Heart left ventricle (tissue), 13 donors: ENCODE measurements around the gene CBX6.

Source experiments
- CTCF ChIP-seq, 12 donors: fragments of 200-600 bp; sonication (generic) in 4 of 12; IDR thresholded peaks; one replicate each; pipeline versions ENCODE4 v1.5.0 to v1.8.0; 2018 to 2022; ENCODE audit warnings: antibody characterized with exemption in 12 of 12, mild to moderate bottlenecking in 5 of 12
- POLR2A ChIP-seq, 2 donors: fragments of 450-650 bp; IDR thresholded peaks; one replicate each; pipeline ENCODE4 v1.6.1; 2017; ENCODE audit warnings: antibody characterized with exemption in 2 of 2, mild to moderate bottlenecking in 2 of 2, moderate library complexity in 2 of 2
- donor health status: ischemic (EF 13 %, LVEDD 7.1; RV severe dilation, severe dysfunction).
- donor health status: DM: no; HTN: yes; CAD: no.
- donor health status: DM: no; HTN: no; CAD: no.
- donor health status: ischemic (EF 25% LVEDD 6.9; RV normal size, moderate dysfunction).
- donor health status: ischemic (EF 25% LVEDD 5.7; RV mildly dilated, moderate dysfunction).
- donor health status: ischemic (EF 35%, LVEDD 5.7; RV mildly dilated, moderate dysfunction).
- donor health status: nonischemic (EF 11% LVEDD 7.7; RV severe dilation, severe dysfunction).
- donor health status: DM: yes; HTN: yes; CAD: no.
- donor health status: PGD.
- donor health status: ischemic (EF 29% LVEDD 5.4; RV normal size, mild dysfunction).
- donor health status: nonischemic (EF 23%, LVEDD 6.1; RV moderate dilation, normal function).

- no peak for TF ChIP-seq POLR2A (IDR thresholded peaks at IDR 0.05)
- no peak for TF ChIP-seq CTCF (IDR thresholded peaks at IDR 0.05)
Measured at GRCh38 chr22:38879961-38880360, 7.9 kb upstream of the CBX6 start.
